GM21360 (cell line): ENCODE measurements around the gene NTN1.

ENCODE experiments used
- ATAC-seq: cut with Tn5 transposase; IDR thresholded peaks from one replicate; pipeline ENCODE4 v1.9.1; 2021; ENCODE audit warnings: mild to moderate bottlenecking, moderate library complexity; ENCODE audit not compliant: unreplicated experiment

Gene NTN1

DNA sequence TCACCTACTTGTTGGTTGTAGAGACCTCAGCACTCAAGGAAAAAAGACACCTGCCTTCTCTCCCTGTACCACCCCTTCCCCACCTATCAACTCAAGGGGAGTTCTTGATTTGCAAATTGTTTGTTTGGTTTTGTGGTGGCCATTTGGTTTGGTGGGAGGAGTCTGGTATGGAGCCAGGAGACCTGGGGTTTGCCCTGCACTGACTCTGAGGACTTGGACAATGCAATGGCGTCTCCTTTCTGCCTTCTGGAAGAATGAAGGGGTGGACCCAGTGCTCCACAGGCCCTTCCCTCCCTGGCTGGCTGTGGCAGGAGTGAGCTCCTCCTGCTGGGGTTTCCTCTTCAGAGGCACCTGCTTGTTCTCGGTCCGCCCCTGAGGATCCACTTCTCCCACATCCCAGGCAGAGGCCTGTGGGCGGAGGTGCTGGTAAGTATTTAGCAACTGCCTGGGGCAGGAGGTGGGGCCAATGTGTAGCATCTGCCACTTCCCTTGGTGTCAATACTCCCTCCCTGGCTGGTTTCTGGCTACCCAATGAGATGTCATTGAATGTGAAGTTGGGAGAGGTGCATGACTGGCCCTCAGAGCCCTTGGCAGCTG is 164.5 kb downstream of the NTN1 start:
- no peak for ATAC-seq

DNA sequence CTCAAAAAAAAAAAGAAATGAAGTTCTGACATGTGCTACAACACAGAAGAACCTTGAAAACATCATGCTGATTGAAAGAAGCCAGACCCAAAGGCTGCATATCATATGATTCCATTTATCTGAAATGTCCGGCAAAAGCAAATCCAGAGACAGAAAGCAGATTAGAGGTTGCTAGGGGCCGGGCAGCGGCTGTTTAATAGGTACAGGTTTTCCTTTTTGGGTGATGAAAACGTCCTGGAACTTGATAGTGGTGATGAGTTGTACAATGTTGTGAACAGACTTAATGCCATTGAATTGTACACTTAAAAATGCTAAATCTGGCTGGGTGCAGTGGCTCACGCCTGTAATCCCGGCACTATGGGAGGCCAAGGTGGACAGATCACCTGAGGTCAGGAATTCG is 166.5 kb downstream of the NTN1 start:
- ATAC-seq: no peak

DNA sequence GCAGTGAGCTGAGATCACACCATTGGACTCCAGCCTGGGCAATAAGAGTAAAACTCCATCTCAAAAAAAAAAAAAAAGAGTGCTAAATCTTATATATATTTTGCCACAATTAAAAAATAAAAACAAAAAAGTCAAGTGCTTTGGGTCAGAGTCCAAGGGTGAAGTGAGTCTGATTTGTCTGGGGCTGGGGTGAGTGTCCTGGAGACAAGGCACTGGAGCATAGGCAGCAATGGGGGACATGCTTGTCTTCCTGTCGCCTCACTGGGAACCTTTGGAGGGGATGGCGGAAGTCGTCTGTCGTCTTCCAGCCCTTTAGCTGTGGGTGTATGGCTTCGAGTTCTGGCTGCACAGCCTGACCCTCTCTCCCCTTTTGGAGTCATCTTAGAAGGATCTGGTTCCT is 167.1 kb downstream of the NTN1 start:
- no peak for ATAC-seq

DNA sequence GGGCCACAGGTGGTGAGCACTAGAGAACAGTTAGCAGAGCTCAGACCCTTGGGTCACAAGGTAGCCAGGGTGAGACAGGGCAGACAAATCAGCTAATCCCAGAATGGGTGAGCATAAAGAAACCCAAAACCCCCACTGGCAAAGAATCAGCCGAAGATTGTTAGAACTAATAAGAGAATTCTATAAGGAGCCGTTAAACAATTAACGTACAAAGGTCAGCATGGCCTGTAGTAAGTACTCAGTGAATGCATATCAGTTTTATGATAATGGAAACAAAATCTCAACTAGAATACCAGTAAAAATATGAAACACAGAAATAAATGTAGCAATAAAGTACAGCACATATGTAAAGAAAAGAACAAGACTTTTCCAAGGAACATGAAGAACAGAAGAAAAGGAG is 168.6 kb downstream of the NTN1 start:
- ATAC-seq: no peak

DNA sequence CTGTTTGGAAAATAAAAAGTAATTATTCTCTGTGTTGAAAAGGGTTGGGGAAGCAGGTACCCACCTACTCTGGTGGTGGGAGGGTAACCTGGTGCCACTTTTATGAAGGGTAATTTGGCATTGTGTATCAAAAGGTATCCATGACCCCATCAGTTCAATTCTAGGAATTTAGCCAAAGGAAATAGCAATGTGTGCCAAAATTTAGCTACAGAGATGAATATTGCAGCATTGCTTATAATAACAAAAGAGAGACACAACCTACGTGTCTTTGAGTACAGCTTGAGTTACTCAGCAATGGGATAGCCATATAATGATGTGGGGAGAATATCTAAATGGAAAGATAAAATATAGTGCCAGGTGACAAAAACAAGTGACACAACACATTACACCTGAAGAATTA is 170.7 kb downstream of the NTN1 start:
- ATAC-seq: no peak

DNA sequence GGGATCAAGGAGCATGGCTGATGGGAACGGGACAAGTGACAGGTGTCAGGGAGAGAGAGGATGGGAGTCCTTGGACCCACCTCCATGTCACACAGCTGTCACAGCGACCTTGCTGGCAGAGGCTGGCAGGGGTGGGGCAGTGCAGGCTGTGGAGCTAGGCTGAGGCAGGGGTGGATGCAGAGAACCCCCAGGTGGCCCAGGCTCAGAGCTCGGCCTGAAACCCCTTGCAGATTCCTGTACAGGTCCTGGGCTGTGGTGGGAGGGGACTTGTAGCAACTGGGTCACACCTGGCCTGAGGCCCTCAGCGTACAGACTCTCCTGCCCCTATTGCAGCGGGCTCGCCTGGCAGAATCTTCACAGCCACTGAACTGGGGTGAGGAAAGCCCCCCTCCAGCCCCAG is 174.1 kb downstream of the NTN1 start:
- ATAC-seq: no peak

DNA sequence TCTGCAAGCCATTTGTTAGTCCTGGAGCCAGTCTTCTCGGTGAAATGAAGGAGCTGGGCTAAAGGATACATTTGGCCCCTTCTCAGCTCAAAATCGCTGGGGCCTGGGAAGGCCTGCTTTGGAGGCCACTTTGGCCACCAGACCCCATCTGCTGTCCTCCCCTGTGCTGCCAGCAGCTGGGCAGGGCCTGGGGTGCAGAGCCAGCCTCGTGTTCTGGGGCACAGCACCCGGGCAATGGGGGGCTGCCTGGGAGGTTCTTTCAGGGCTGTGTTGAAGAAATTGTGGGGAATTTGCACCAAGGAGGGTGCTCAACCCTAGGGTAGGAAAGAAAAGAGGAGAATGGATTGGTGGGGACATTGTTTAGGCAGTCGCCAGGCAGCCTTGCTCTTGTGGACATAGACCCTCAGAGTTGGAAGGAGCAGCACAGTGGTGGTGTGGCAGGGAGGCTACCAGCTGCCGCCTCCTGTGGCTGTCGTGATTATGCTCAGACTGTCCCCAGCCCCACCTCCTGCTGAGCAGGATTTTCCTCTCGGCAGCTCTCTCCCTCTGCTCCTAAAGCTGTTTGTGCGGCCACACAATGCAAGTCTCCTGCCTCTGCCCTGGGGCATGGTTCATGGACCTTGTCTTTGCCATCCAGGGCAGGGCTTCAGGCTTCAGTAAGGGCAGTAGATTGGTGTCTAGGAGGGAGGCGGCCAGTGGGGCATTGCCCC is 174.8 kb downstream of the NTN1 start:
- no peak for ATAC-seq

DNA sequence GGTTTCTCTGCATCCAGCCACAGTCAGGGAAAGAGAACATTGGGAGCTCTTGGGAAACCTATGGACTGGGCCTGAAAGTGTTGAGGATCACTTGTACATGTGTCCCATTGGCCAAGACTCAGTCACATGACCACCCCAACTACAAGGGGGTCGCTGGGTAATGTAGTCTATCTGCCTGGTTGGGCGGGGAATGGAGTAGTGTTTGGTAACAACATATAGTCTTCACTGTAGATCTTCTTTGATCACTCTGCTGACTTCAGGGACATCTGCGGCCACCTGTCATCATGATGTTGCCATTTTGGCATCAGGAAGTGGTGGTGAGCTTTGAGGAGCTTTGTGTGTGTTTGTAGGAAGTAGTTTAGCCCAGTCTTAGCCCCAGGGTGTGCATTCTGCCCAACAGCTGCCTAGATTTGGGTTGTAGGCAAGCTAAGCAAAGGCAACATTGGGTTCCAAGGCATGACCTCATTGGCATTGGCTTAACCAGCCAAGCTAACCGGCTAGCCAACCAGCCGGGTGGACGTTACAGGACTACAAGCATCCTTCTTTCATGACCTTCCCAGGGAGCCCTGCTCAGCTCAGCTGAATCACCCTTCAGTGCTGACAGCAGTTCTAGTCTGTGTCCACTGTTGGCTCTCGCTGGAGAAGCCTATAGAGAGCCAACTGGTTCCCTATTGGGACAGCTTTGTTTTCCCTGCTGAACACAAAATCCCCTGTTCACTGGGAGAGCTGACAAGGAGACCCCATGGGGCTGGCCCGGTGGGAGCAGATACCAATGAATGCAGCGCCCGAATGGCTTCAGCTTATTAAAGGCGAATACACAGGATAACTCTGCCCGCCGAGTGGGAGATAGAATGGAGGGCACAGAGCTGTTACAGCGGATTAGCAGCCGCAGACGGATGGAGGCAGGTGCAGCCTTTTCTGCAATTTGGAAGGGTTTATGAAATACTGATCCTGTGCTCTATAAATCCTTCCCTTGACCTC is 178.6 kb downstream of the NTN1 start:
- ATAC-seq: no peak

DNA sequence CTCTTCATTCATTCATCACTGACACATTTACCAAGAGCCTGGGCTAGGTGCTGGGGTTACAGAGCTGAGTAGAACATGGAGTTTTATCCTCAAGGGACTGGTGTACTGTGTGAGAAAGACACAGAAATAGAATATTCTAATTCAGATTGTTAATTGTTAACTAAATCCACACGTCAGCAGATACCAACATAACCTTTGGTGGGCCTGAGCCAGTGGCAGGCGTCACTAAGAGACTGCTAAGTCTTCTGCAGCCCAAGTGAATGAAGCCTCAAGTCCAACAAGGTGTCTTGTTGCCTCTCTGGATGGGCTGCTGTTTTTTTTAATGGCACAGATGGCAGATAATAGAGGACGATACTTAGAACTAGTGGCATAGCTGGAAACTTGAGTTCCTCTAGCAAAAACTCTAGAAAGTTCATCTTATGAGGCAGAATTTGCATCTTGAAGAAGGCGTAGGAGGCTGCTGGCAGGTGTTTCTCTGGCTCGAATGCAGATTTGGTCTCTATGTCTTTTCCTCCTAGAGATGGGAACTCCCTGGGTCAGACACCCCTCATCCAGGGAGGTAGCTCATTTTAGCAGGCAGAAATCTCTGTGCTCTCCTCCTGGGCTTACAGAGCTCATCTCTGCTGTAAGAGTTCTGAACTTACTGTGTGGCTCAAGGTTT is 179.5 kb downstream of the NTN1 start:
- ATAC-seq: no peak

DNA sequence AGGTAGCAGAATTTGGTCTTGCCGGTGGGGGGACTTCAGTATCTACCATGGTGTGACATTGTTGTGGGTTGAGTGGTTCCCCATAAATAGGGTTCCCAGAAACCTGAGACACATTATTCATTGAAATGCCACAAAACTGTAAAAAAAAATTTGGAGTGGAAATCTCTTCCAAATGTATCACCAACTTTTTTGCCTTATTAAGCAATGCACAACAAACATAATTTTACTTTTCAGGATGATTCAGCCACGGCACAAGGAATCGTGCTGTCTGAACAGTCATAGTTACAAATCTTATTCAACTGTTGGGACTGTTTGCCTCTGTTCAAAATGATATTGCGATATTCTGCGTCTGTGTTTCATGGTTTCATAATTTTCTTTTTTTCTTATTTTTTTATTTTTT is 181.2 kb downstream of the NTN1 start:
- ATAC-seq: no peak

DNA sequence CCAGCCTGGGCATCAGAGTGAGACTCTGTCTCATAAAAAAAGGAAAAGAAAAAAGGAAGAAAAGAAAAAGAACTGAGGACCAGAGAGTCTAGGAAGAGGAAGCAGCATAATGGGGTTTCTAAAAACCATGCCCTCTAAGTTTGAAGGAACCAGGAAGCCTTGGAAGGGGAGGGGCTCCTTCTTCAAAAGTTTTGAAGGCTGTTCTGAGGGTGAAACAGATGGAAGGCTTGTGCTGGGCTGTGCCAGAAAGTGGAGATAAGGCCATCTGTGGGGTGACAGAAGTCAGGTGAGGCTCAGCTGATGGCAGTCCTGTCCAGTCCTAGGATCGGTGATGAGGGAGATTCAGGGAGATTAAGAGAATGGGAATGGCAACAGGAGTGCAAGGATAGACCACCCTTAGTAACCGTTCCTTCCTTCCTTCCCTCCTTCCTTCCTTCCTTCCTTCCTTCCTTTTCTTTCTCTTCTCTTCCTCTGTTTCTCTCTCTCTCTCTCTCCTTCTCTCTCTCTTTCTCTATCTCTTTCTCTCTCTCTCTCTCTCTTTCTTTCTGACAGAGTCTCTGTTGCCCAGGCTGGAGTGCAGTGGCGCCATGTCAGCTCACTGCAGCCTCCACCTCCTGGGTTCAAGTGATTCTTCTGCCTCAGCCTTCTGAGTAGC is 182.6 kb downstream of the NTN1 start:
- no peak for ATAC-seq

DNA sequence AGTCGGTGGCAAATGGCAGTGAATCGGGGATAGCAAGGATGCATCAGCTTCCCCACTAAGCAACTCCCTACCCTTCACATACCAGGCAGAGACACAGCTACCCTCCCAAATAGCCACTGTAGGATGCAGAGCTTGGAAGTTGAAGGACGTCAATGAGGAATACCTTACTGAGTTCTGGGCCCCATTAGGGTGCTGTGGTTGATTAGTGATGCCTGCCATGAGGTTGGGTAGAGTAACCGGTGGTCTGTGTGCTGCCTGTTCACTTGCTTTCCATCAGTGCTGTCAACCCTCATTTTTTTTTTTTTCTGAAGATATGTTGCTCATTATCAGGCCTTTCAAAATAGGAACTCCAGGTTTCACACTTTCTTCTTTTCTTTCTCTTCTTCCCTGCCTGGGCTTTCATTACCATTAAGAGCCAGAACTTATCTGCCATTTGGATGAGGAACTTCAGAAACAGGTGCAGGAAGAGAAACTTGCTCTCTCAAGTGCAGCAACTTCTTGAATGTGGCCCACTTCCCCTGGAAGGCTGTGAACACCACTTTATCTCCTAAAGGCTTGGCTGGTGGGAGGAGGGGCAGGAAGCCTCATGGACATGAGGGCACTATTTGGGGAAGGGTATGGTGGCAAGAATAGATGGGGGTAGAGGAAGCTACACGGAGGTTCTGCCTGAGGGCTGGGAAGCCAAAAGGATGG is 183.5 kb downstream of the NTN1 start:
- no peak for ATAC-seq

DNA sequence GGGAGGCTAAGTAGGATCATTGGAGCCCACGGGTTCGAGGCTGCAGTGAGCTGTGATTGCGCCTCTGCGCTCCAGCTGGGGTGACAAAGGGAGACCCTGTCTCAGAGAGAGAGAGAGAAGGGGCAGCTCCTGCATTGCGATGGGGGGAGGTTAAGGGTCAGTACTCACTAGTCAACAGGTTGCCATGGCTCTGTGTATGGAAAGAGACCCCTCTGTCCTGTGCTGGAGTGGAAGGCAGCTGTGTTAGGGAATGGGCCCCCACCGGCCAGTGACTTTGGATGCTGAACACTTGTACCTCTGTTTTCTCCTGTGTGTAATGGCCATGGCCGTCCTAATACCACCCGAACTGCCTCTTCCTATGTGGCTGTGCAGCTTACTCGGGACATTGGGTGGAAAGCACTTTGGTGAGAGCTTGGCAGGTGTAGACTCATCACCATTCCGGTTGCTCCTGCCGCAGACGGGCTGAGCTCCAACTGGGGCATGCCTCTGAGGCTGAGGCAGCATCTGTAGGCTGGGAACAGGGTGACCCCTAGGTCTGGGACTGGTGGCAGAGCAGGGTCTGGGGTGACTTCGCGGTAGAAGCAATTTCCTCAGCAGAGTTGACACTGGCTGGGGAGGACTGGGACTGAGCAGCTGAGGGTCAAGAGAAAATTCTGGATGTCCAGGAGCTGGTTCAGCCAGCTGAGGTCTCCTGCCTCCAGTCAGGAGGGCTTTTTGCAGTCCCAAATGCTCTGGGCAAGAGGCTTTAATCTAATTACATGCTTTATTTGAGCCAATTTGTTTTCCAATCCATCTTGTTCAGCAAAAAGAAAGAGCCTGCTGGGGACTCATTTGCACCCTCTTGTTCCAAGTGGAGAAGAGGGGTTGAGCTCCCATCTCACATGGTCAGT is 184.5 kb downstream of the NTN1 start:
- ATAC-seq: no peak

DNA sequence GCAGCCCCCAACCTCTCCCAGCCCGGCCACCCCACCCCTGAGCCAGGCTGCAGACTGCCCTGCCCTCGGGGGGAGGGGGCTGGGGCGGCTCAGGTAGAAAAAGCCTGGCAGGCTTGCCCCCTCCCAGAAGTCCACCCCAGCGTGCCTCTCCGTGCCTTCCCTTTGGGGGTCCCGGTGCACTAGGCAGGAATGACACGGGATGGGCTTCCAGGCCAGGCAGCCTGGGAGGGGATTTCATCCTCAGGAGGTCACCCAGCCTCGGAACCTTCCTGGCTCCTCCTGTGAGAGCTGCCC is 185.0 kb downstream of the NTN1 start:
- ATAC-seq: no peak

DNA sequence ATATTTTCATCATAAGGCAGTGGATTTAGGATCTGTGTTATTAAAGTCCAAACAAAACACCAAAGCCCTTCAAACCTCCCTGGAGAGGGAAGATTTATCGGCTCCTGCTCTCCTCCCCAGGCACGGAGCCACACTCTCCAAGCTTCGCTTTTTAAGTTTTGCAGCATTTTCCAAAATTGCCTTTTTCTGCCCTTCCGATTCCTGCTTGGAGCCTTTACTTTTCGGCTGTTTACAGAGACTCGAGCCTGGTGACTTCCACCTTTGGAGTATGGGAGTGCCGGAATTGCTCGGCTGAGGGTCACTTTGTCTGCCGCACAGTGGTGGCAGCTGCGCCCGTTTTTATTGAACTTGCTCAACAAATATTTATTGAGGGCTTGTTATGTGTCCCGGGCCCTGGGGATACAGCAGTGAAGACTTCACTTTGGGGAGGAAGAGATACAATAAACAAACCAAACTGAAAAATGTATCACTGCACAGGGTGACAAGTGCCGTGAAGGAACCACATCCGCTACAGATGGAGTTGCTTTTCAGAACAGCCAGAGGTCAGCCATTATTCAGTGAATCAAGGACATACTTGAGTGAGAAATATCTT is 185.5 kb downstream of the NTN1 start:
- no peak for ATAC-seq

DNA sequence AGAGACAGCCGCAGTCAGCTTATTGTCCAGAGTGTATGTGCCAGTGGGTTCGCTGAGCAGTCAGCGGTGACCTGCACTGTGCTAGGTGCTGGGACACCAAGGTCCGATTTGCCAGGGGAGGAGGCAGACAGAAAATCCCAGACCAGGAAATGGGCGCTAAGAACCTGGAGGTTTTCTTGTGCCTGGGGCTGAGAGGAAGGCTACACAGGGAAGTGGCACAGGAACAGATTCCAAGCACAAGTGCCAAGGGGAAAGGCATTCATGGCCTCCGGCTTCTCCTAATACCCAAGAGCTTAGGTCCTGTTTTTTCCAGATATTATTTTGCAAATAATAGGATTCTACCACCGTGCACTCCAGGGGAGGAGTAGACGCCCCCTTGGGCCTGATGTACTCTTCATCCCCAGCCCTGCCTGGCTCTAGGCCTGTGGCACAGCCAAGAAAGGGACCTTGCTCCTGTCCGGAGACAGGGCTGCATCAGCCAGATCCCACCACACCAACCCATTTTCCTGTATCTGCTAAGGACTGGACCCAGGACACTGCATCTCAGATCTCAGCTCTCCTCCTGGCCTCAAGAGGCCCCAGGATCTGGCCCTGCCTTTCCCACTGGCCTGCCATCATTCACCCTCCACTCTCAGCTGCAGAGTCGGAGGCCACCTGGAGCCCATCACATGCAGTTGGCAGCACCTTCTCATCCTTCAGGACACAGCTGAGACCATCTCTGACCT is 187.2 kb downstream of the NTN1 start:
- ATAC-seq: no peak

DNA sequence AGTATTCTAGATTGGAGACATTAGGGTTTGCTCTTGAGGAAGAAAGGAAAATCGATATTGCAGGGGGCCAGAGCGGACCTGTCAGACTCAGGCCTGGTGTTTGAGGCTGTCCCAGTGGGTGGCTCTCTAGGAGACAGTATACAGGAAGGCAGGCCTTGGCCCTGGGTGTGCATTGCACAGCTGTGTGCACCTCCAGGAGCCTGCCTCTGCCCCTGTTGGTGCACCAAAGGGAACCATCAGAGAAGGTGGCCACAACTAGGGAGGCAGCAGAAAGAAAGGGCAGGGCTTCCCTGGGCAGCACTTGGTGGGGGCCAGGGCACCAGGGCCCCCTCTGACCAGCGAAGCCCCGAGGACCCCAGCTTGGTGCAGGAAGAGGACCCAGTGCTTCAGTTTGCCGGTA is 188.0 kb downstream of the NTN1 start:
- ATAC-seq: no peak

DNA sequence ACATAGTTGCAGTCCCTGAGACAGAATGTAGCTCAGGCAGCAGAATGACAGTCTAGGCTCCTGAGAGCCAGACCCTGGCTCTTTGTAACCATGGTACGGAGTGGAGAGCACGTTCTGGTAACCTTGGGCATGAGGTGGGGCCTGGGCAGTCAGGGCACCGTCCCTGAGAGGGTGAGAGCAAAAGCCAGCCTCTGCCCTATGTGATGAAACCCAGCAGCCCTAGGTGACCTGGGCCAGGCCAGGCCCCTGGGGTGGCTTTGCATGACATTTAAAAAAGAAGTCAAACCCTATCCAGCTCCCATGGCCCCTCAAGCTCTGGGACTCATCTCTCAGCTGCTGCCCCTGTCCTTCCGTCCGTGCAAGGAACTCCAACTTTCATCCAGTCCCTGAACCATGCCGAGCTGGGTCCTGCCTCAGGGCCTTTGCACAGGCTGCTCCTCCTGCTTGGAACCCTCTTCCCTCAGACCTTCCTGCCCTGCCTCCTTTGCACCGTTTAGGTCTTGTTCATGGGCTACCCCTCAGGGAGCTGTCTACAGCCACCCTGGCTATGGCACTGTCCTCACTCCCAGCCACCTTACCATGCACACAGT is 188.6 kb downstream of the NTN1 start:
- ATAC-seq: no peak
